Mesothelial cell of epicardium (in vitro differentiated cells): ENCODE measurements around the gene TECPR1. TPM values are rescaled to one million over a fixed set of nuclear protein-coding genes. Genes with fewer than 3 reads are reported as not detected.
A peak's percentile ranks its signal among the peaks of the same experiment; 100 is the strongest.

ENCODE experiments used
- DNase-seq, 2 experiments: peaks; one replicate each; pipeline ENCODE4 v3.0.0; 2021; ENCODE audit warnings: low spot score in 2 of 2; ENCODE audit not compliant: unreplicated experiment in 2 of 2
- H3K27ac Mint-ChIP-seq: 2 replicates; pipeline ENCODE4 v1.8.0; 2021; ENCODE audit warnings: mixed read lengths
- H3K27me3 Mint-ChIP-seq: 2 replicates; pipeline ENCODE4 v1.8.0; 2021; ENCODE audit warnings: low read depth, mixed read lengths
- H3K36me3 Mint-ChIP-seq: 2 replicates; pipeline ENCODE4 v1.8.0; 2021; ENCODE audit warnings: mixed read lengths
- H3K4me1 Mint-ChIP-seq: 2 replicates; pipeline ENCODE4 v1.8.0; 2021; ENCODE audit warnings: mixed read lengths
- H3K4me3 Mint-ChIP-seq: 2 replicates; pipeline ENCODE4 v1.8.0; 2021; ENCODE audit warnings: mild to moderate bottlenecking, moderate library complexity, mixed read lengths
- H3K9me3 Mint-ChIP-seq: 2 replicates; pipeline ENCODE4 v1.8.0; 2021; ENCODE audit warnings: mixed read lengths
- CTCF ChIP-seq: fragments of 200-600 bp; sonication (generic); IDR thresholded peaks from one replicate; pipeline ENCODE4 v1.5.0; 2021; ENCODE audit warnings: antibody characterized with exemption; ENCODE audit not compliant: unreplicated experiment
- total RNA-seq: library from RNA; stranded (reverse); gene quantifications from 3 replicates; pipeline ENCODE4 v1.2.1, GENCODE V29; 2021

Gene TECPR1
- total RNA-seq, 1 donor from 2014 or later: 38.0 TPM

- H3K9me3 Mint-ChIP-seq: no peaks in the 10 kb centered on the region
- H3K27me3 Mint-ChIP-seq: no peaks in the 10 kb centered on the region
- peaks cover 3% of the 10 kb centered on the region for H3K36me3 Mint-ChIP-seq
- DNase-seq: no peak
- H3K4me1 Mint-ChIP-seq: peaks cover 17% of the 10 kb centered on the region
- no peak overlapping the region for H3K4me3 Mint-ChIP-seq
- H3K27ac Mint-ChIP-seq: no peak overlapping the region
- no peak for TF ChIP-seq CTCF
Observed at GRCh38 chr7:98278408-98278807, 26.4 kb upstream of the TECPR1 start.

GRCh38 chr7:98276241-98276761, 24.3 kb upstream of the TECPR1 start:
- Mint-ChIP-seq H3K36me3 (no peaks in the 10 kb centered on the region), H3K27ac (peak overlapping the region; percentile 59), H3K27me3 (no peaks in the 10 kb centered on the region), H3K4me3 (no peak overlapping the region), H3K4me1 (peaks cover 5% of the 10 kb centered on the region), H3K9me3 (no peaks in the 10 kb centered on the region)
- TF ChIP-seq CTCF: no peak
- DNase-seq: no peak

- no peak for TF ChIP-seq CTCF
- H3K4me1 Mint-ChIP-seq: peaks cover 6% of the 10 kb centered on the region
- peaks cover 17% of the 10 kb centered on the region for H3K36me3 Mint-ChIP-seq
- no peak for DNase-seq
- no peaks in the 10 kb centered on the region for H3K27me3 Mint-ChIP-seq
- no peak overlapping the region for H3K27ac Mint-ChIP-seq
- H3K4me3 Mint-ChIP-seq: no peak overlapping the region
- no peaks in the 10 kb centered on the region for H3K9me3 Mint-ChIP-seq
Observed at GRCh38 chr7:98267303-98267702, 15.3 kb upstream of the TECPR1 start.

- no peak for DNase-seq
- peak; percentile 25 for TF ChIP-seq CTCF
- Mint-ChIP-seq H3K4me1 (peaks cover 6% of the 10 kb centered on the region), H3K27ac (no peak overlapping the region), H3K4me3 (no peak overlapping the region), H3K36me3 (peaks cover 19% of the 10 kb centered on the region), H3K9me3 (no peaks in the 10 kb centered on the region), H3K27me3 (no peaks in the 10 kb centered on the region)
Observed at GRCh38 chr7:98266840-98267239, 14.8 kb upstream of the TECPR1 start.

- peaks cover 6% of the 10 kb centered on the region for H3K4me1 Mint-ChIP-seq
- H3K36me3 Mint-ChIP-seq: peaks cover 25% of the 10 kb centered on the region
- H3K27me3 Mint-ChIP-seq: no peaks in the 10 kb centered on the region
- no peak for DNase-seq
- H3K9me3 Mint-ChIP-seq: no peaks in the 10 kb centered on the region
- no peak for TF ChIP-seq CTCF
- peak overlapping the region; percentile 64 for H3K27ac Mint-ChIP-seq
- H3K4me3 Mint-ChIP-seq: no peak overlapping the region
Observed at GRCh38 chr7:98265841-98266271, 13.8 kb upstream of the TECPR1 start.

- no peak for DNase-seq
- Mint-ChIP-seq H3K4me1 (peaks cover 5% of the 10 kb centered on the region), H3K27ac (no peak overlapping the region), H3K36me3 (peaks cover 14% of the 10 kb centered on the region), H3K9me3 (no peaks in the 10 kb centered on the region), H3K4me3 (no peak overlapping the region), H3K27me3 (no peaks in the 10 kb centered on the region)
- no peak for TF ChIP-seq CTCF
Observed at GRCh38 chr7:98257701-98258100, 5.7 kb upstream of the TECPR1 start.
